GM11168 (cell line): ENCODE results near the gene RIF1.

Source experiments
- in situ Hi-C: fragments of 300-500 bp; cut with MboI; formaldehyde crosslinking; loops from one replicate; pipeline ENCODE4 v1.12.0; 2022; ENCODE audit warnings: low sequenced_read_pairs; ENCODE audit not compliant: unreplicated experiment

The RIF1 gene, protein sequence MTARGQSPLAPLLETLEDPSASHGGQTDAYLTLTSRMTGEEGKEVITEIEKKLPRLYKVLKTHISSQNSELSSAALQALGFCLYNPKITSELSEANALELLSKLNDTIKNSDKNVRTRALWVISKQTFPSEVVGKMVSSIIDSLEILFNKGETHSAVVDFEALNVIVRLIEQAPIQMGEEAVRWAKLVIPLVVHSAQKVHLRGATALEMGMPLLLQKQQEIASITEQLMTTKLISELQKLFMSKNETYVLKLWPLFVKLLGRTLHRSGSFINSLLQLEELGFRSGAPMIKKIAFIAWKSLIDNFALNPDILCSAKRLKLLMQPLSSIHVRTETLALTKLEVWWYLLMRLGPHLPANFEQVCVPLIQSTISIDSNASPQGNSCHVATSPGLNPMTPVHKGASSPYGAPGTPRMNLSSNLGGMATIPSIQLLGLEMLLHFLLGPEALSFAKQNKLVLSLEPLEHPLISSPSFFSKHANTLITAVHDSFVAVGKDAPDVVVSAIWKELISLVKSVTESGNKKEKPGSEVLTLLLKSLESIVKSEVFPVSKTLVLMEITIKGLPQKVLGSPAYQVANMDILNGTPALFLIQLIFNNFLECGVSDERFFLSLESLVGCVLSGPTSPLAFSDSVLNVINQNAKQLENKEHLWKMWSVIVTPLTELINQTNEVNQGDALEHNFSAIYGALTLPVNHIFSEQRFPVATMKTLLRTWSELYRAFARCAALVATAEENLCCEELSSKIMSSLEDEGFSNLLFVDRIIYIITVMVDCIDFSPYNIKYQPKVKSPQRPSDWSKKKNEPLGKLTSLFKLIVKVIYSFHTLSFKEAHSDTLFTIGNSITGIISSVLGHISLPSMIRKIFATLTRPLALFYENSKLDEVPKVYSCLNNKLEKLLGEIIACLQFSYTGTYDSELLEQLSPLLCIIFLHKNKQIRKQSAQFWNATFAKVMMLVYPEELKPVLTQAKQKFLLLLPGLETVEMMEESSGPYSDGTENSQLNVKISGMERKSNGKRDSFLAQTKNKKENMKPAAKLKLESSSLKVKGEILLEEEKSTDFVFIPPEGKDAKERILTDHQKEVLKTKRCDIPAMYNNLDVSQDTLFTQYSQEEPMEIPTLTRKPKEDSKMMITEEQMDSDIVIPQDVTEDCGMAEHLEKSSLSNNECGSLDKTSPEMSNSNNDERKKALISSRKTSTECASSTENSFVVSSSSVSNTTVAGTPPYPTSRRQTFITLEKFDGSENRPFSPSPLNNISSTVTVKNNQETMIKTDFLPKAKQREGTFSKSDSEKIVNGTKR (N-terminal part only)

DNA sequence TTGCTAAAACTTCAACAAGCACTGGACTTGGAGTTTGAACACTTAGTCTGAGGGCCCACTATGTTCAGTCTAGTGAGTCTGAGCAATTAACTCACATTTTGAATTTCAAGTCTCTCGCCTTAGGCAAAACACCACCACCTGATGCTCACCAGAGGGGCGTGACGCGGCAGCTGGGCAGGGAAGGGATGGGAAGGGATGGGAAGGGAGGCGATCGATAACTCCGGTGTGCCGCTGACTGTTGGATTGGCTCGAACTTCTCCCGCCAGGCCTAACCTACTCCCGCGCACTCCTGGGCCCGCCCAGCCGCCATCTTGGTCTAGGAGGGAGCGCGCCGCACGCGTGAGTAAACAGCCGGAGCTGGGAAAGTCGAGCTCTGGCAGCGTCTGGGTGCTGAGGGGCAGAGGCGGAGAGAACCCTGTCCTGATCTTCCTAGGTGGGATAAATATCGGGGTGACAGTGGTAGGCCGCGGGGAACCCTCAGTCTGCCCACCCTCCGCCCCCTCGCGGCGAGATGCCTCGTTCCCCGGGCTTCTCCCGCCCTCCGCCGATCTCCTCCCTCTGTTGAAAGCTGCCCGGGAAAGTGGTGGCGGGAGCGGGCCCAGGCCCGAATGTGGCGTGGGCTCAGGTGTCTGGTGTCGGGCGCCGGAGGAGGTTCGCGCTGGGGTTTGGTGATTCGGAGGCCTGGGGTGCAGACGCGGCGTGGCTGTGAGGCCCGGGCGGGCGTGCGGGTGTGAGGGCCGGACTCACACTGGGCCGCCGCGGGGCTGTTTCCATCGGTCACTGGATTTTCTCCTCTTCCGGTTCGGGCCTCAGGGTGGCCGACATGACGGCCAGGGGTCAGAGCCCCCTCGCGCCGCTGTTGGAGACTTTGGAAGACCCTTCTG lies at the start of gene RIF1:
RIF1 (plus strand) TSS at position 302 of the 884 bp plus-strand sequence; CDS start at position 824, 522 bp downstream.
- in situ Hi-C loops = no loop called here

DNA sequence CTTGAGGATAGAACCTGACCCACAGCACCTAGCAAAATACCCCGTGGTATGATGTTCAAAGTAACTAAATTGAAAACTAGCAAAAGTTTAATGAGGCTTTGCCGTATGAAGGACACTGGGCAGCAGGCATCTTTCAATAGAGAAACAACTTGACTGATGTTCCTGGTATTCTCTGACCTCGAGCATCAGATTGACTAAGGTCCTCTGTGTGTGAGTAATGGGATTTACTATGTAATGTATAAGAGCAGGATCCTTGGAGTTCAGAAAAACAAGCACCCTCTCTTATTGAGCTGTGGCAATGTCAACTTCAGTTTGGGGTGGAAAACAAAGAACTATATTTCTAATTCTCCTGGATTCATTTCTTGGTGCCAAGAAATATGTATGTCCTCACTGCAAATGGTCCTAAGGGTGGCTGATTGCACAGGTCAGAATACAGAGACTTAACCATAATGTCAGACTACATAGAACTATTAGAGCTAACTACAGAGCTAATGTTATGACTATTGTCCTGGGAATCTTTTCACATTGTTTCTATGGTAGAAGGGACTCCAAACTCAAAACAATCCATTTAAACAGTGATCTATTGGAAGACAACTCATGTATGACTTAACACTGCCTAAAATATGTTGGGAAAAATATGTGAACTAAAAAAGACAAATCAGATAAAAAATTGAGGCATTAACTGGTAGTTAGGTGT lies 47.9 kb upstream of the RIF1 start:
- in situ Hi-C loops = no loop called here

DNA sequence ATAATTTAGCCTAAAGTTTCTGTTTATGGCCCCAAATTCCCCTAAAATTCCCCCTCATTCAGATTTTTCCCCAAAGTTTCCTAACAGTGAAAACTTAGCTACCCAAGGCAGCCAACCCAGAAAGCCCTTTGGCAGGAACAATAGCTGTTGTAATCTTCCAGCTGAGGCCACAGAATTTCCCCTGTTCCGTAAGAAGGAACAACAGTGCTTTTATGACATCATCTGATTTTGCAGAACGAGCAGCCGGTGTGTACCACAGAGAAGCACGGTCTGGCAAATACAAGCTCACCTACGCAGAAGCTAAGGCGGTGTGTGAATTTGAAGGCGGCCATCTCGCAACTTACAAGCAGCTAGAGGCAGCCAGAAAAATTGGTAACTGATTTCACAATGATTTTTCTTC lies 46.0 kb upstream of the RIF1 start:
- in situ Hi-C loops = no loop called here

DNA sequence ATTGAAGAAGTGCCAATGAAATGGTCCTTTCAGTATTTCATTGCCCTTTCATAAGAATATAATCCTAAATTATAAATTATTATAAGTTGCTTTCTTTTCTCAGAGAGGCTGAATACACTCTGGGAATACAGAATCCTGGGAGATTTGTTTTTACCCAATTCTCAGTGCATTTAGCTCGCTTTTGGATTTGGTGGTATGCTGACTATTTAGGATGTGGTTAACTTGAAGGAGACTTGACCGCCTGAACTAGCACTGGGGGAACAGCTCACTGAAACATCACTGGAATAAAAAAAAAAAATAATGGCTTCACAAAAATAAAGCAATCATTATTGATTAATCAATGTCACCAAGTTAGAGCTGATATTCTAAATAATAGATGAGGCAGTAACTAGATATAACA lies 42.1 kb upstream of the RIF1 start:
- in situ Hi-C loops = no loop called here

DNA sequence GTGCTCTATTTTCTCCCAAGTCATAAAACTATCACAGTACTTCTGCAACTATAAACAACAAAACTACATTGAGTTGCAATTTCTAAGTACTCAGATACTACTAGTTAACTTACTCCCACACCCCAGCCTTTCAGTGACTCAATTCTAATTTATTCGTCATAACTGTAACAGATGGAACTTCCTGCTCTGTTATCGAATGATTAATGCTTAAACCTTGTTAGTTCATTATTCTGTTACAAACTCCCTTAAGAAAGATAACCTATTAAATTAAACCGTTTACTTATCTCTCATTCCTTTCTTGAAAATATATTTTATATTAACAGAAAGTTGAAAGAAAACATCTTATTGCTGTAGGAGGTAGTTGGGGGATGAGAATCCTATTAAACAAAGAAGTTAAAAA lies 35.3 kb upstream of the RIF1 start:
- in situ Hi-C loops = no loop called here

DNA sequence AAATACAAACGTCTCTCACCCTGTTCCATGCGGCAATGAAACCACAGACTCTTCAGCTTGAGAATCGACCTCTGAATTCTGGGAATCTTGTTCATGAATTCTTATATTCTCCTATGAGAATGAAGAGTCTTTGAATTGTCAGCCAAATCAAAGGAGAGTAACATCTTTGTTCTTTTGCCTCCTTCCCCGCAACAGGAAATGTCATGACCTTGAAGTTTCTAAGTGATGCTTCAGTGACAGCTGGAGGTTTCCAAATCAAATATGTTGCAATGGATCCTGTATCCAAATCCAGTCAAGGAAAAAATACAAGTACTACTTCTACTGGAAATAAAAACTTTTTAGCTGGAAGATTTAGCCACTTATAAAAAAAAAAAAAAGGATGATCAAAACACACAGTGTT lies 30.5 kb upstream of the RIF1 start:
- in situ Hi-C loops = no loop called here

DNA sequence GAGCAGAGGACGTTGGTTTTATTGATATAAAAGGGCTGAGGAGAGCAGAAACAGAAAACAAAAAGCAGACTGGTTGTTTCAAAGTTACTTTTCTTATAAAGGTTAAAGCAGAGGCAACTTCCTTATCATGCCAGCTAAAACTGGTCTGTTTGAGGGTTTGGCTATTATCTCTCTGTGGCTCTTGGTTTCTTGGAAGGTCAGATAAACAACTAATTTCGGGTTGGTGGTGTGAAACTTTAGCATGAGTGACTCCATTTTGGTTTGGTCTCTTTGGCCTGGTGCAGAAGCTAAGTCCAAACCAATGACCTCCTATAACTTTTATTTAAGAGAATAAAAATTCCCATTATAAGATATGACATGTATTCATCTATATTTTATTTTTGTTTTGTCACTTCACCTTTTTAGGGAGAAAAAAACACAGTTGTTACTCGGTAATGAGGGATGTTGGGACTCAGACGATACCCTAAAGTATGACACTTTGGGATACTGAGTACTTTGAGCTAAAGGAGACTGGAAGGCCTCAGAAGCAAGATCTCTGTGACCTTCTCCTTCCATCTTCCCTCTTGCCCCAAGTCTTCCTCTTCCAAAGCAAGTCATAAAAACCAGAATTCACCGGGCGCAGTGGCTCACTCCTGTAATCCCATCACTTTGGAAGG lies 29.0 kb upstream of the RIF1 start:
- in situ Hi-C loops = no loop called here

DNA sequence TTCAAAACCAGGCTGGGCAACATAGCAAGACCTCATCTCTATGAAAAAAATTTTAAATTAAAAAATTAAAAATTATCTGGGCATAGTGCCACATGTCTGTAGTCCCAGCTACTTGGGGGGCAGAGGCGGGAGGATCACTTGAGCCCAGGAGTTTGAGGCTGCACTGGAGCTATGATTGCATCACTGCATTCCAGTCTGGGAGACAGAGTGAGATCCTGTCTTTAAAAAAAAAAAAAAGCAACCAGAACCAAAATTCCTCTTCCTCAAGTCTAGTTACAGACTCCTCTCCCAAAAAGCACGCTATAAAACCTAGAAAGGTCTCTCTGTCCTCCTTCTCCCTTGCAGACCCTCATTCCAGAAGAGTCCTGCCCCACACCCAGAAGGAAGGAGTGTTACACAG lies 28.4 kb upstream of the RIF1 start:
- in situ Hi-C loops = no loop called here

DNA sequence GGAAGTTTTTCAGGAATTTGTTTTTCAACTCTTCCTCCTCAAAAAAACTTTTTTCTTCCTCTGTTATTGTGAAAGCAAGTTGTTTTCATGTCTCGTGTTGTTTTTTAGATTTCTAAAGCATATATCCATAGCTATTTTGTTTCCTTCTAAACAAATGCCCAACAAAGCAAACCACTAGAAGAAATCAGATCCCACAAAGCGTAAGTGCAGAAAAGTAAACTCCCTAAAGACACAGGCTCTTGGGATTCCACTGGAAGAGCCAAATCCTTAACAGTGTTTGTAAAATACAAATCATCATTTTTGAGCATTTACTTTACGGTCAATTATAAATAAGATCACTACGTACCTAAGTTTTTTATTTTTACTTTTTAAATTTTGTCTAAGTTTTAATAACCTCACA lies 21.7 kb upstream of the RIF1 start:
- in situ Hi-C loops = no loop called here

DNA sequence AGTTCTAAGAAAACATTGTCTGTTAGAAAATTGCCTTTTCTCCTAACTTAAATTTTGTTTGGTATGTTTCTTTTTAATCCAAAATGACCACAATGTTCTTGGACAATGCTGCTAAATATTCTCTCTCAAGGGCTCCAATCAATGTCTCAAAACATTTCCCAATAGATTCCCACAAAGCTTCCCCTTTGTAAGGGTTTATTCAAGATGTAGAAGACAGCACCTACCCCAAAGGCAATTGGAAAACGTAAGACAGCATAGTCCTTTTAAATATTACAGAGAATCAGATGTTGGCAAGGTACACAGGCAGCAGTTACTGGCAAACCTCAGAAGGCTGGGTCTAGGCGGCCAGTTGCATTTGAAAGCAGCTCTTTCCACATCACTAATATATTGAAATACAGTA lies 18.3 kb upstream of the RIF1 start:
- in situ Hi-C loops = no loop called here

DNA sequence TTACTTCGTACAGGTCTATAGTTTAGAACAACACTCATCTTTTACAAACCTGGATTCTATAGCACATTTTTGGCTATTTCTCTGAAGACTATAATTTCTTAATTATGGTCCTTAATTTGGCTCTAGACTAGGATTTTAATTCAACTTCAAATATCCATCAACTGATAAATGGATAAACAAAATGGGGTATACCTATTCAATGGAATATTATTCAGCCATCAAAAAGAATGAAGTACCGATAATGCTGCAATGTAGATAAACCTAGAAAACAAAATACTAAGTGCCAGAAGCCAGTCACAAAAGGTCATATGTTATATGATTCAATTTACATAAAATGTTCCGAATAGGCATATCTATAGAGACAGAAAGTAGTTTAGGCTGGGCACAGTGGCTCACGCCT lies 15.2 kb upstream of the RIF1 start:
- in situ Hi-C loops = no loop called here

DNA sequence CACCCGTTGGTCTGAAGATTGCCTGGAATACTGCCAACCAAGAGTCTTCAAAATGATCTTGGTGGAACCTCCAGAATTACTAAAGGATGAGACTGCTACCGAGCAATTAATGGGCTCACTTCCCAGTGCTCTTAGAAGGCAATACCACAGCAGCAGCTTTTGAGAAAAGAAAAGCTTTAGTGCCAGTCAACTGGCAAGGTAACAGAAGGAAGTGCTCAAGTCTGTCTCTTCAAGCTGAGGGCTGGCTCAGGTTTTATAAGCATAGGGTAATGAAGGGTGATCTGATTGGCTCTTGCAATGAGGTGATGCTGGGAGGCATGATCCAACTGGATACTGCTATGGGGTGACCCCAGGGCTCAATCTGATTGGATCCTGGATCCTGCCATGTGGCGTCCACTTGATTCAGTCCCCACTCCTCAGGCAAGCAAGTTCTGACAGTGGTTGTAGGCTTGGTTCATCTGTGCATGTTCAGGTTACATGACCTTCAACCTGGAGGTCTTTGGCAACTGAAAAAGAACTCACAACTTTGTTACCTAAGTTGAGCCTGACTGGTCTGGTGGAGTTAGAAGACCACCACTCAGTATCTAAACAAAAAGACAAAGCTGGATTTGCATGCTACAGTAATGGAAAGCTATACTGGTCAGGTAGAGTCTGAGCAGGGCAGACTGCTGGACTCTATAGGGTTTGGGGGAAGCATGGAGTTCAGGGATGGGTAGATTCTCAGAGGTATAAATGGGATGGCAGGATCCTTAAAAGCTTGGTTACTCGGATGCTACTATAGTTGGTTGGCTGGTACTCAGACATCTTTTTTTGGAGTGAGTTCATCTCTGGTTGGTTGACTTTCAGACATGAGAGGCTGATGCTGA lies 14.0 kb upstream of the RIF1 start:
- in situ Hi-C loops = no loop called here

DNA sequence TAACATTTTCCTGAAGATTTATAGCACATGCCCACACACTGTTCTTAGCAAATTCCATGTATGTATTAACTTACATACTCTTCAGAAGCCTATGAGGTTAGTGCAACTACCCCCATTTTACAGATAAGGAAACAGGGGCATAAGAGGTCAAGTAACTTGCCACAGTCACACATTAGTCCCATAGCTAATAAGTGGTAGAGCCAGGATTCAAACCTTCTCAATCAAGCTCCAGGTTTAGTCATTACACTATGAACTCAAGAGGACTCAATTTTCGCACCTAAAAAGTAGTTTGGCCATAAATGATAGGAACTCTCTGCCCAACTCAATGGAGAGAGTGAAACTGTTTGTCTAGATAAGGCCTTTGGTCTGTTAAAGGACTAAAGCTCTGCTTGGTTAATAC lies 9.7 kb upstream of the RIF1 start:
- in situ Hi-C loops = no loop called here

DNA sequence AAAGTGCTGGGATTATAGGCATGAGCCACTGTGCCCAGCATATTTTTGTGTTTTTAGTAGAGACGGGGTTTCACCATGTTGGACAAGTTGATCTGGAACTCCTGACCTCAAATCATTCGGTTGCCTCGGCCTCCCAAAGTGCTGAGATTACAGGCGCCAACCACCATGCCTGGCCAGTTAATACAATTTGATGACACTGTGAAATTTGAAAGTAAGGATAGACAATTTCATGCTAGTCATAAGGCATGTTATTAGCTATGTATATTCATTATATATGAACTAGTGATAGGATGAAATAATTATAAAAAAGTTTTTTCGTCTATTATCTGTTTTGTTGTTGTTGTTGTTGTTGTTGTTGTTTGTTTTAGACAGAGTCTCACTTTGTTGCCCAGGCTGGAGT lies 8.6 kb upstream of the RIF1 start:
- in situ Hi-C loops = no loop called here

DNA sequence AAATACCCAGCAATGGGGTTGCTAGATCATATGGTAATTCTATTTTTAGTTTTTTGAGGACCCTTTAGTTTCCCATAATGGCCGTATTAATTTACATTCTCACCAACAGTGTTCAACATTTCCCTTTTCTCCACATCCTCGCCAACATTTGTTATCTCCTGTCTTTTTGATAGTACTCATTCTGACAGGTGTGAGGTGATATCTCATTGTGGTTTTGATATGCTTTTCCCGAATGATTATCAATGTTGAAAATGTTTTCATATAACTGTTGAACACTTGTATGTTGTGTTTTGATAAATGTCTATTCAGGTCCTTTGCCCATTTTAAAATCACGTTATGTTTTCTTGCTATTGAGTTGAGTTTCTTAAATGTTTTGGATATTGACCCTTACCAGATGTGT lies 5.8 kb upstream of the RIF1 start:
- in situ Hi-C loops = no loop called here

DNA sequence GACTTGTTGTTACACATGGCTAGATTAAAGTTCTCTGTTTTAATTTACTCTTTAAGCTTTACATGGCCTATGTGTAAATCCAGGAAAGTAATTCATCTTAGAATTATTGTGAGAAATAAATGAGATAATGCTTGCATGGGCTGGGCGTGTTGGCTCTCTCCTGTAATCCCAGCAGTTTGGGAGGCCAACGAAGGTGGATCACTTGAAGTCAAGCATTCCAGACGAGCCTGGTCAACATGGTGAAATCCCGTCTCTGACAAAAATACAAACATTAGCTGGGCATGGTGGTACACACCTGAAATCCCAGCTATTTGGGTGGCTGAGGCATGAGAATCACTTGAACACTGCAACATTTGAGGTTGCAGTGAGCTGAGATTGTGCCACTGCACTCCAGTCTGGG lies 4.3 kb upstream of the RIF1 start:
- in situ Hi-C loops = no loop called here

DNA sequence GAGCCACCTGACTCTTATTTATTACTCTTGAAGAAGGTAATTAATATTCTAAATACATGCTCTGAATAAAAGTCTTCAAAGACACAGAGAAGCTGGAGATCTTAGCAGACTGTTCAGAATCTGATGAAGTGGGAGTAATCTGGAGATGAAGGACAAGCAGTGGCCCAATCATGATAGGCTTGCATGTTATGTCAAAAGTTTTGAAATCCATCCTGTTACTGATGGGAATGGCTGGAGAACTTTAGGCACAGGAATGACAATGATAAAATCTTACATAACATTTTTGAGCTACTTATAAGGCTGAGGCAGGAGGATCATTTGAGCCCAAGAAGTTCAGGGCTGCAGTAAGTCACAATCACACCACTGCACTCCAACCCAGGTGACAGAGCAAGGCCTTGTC lies 2.4 kb upstream of the RIF1 start:
- in situ Hi-C loops = no loop called here
